Tibial nerve (tissue), 4 donors: ENCODE measurements around the gene DUSP19. TPM values are rescaled to one million over a fixed set of nuclear protein-coding genes. Genes with fewer than 3 reads are reported as not detected.
A peak's percentile ranks its signal among the peaks of the same experiment; 100 is the strongest.

Source experiments
- DNase-seq, 2 donors: peaks; one replicate each; pipeline ENCODE4 v3.0.0-alpha.2; 2019; ENCODE audit warnings: low spot score in 2 of 2
- H3K27ac ChIP-seq, 4 donors: fragments of 200-600 bp; sonication (generic) in 3 of 4; one replicate each; pipeline ENCODE4 v1.5.1; 2017 to 2019; ENCODE audit warnings: mild to moderate bottlenecking in 1 of 4
- H3K27me3 ChIP-seq, 2 donors: fragments of 200-600 bp; sonication (generic) in 1 of 2; one replicate each; pipeline versions ENCODE4 v1.5.1 to v1.6.0; 2017 to 2019
- H3K36me3 ChIP-seq, 3 donors: fragments of 200-600 bp; sonication (generic); one replicate each; pipeline ENCODE4 v1.5.1; 2018 to 2019
- H3K4me1 ChIP-seq, 4 donors: fragments of 200-600 bp; sonication (generic) in 3 of 4; one replicate each; pipeline ENCODE4 v1.5.1; 2017 to 2019
- H3K4me3 ChIP-seq, 4 donors: fragments of 200-600 bp; sonication (generic) in 3 of 4; one replicate each; pipeline ENCODE4 v1.5.1; 2017 to 2019; ENCODE audit warnings: mild to moderate bottlenecking in 1 of 4, moderate library complexity in 1 of 4
- H3K9me3 ChIP-seq, 4 donors: fragments of 200-600 bp; sonication (generic) in 3 of 4; one replicate each; pipeline ENCODE4 v1.5.1; 2017 to 2019
- CTCF ChIP-seq, 5 experiments: fragments of 200-600 bp in 3 of 5; fragments of 450-650 bp in 2 of 5; sonication (generic) in 3 of 5; IDR thresholded peaks; one replicate each; pipeline ENCODE4 v1.5.1; 2016 to 2019; ENCODE audit warnings: antibody characterized with exemption in 5 of 5, mild to moderate bottlenecking in 3 of 5, moderate library complexity in 2 of 5
- EP300 ChIP-seq, 2 donors: sonication (generic); formaldehyde crosslinking; IDR thresholded peaks; one replicate each; pipeline ENCODE4 v1.6.1; 2017; ENCODE audit warnings: antibody characterized with exemption in 2 of 2, mild to moderate bottlenecking in 1 of 2
- POLR2A ChIP-seq, 2 donors: fragments of 450-650 bp; IDR thresholded peaks; one replicate each; pipeline ENCODE4 v1.6.1; 2017; ENCODE audit warnings: antibody characterized with exemption in 2 of 2, mild to moderate bottlenecking in 2 of 2, moderate library complexity in 2 of 2
- WGBS, 2 donors: methylation state at CpG; one replicate each; pipeline ENCODE4 v1.1.5; 2018; 5-methylcytosine and 5-hydroxymethylcytosine counted together
- total RNA-seq, 4 donors: library from RNA; depleted of rRNA; stranded (reverse); fragments of >200 nt; gene quantifications; one replicate each; pipeline ENCODE4 v1.1.0, GENCODE V29; 2016

DUSP19 gene
- total RNA-seq, 4 donors from 2014 or later: 0.90 to 3.1 (median 2.0) TPM

- 22 to 26% methylated on average over 13 of the region's 13 CpGs for whole genome bisulfite sequencing, 2 donors
- Histone ChIP-seq H3K36me3 (no peaks in the 10 kb centered on the region), H3K27ac (peak overlapping the region; percentile 50 to 84 (median 60)), H3K4me1 (peaks cover 0 to 13% (median 4%) of the 10 kb centered on the region in 4 donors), H3K27me3 (no peaks in the 10 kb centered on the region), H3K9me3 (no peaks in the 10 kb centered on the region), H3K4me3 (peak overlapping the region; percentile 49 to 67 (median 60))
- TF ChIP-seq EP300 (IDR thresholded peaks at IDR 0.05) (no peak), CTCF (IDR thresholded peaks at IDR 0.05) (no peak), POLR2A (IDR thresholded peaks at IDR 0.05) (no peak)
- DNase-seq: no peak
Observed at GRCh38 chr2:183079139-183079775, 710 bp downstream of the DUSP19 start.

- Histone ChIP-seq H3K27me3 (no peaks in the 10 kb centered on the region), H3K36me3 (no peaks in the 10 kb centered on the region), H3K4me1 (peaks cover 0 to 13% (median 4%) of the 10 kb centered on the region in 4 donors), H3K9me3 (no peaks in the 10 kb centered on the region), H3K4me3 (no peak overlapping the region), H3K27ac (no peak overlapping the region)
- no peak for DNase-seq
- TF ChIP-seq EP300 (IDR thresholded peaks at IDR 0.05): no peak
- TF ChIP-seq POLR2A (IDR thresholded peaks at IDR 0.05): no peak
- TF ChIP-seq CTCF (IDR thresholded peaks at IDR 0.05): no peak
- WGBS, 2 donors: 13 to 20% methylated on average over 1 of the region's 1 CpG
Observed at GRCh38 chr2:183081911-183082310, 3.4 kb downstream of the DUSP19 start.

DNA sequence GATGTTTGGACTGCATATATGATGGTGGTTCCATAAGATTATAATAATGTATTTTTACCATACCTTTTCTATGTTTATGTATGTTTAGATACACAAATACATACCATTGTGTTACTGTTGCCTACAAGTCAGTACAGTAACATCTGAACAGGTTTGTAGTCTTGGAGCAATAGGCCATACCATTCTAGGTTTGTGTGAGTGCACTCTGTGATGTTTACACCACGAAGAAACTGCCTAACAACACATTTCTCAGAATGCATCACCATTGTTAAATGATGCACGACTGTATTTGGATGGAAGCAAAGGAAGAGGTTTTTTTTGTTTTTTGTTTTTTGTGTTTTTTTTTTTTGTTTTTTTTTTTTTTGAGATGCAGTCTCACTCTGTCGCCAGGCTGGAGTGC, 9.5 kb downstream of the DUSP19 start:
- no peak for TF ChIP-seq CTCF (IDR thresholded peaks at IDR 0.05)
- no peak for TF ChIP-seq POLR2A (IDR thresholded peaks at IDR 0.05)
- no peak for TF ChIP-seq EP300 (IDR thresholded peaks at IDR 0.05)
- 83% methylated on average over 3 of the region's 3 CpGs for WGBS, 2 donors
- Histone ChIP-seq H3K36me3 (peaks cover 0 to 4% (median 0%) of the 10 kb centered on the region in 3 donors), H3K9me3 (no peaks in the 10 kb centered on the region), H3K4me3 (no peak overlapping the region), H3K27ac (no peak overlapping the region), H3K4me1 (no peaks in the 10 kb centered on the region), H3K27me3 (no peaks in the 10 kb centered on the region)
- DNase-seq: no peak

GRCh38 chr2:183089192-183089851, 10.8 kb downstream of the DUSP19 start:
- no peak overlapping the region for H3K4me3 ChIP-seq
- WGBS, 2 donors: 94 to 96% methylated on average over 6 of the region's 6 CpGs

More at GRCh38 chr2:183089192-183089851, 10.8 kb downstream of the DUSP19 start:
- Histone ChIP-seq H3K36me3 (peaks cover 0 to 4% (median 0%) of the 10 kb centered on the region in 3 donors), H3K27me3 (no peaks in the 10 kb centered on the region), H3K4me1 (no peaks in the 10 kb centered on the region), H3K27ac (no peak overlapping the region), H3K9me3 (no peaks in the 10 kb centered on the region)
- TF ChIP-seq CTCF (IDR thresholded peaks at IDR 0.05) (no peak), EP300 (IDR thresholded peaks at IDR 0.05) (no peak), POLR2A (IDR thresholded peaks at IDR 0.05) (no peak)
- no peak for DNase-seq
